ENCODE measurements around the gene TSSK2. TPM values are rescaled to one million over a fixed set of nuclear protein-coding genes. Genes with fewer than 3 reads are reported as not detected.

The TSSK2 gene
- total and polyA plus RNA-seq, 2 of the 8 experiments (the other 6 are each of a cell fraction or from before 2014, with no cell fraction given), result not detected

DNA sequence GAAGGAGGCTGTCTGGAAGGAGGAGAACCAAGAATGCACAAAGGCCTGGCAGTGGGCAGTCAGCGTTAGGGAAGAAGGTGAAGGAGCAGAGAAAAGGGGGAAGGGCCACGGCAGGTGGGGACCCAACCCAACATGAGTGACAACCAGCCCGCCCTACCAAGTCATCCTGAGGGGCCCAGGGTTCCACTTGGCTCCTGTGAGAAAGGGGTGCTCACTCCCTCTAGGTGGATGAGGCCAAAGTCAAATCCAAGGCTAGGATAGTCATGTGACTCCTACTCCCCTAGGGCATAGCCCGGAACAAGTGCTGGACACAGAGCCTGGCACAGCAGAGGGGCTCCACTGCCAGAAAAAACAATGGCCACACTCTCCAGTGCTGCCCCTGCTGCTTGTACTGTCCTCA lies 6.7 kb upstream of the TSSK2 start:
- H3K18ac ChIP-seq (ENCODE audit: extremely low read depth, low read length), result no peak overlapping the region
- no peak overlapping the region for H3K4me2 ChIP-seq (ENCODE audit: insufficient read depth in 1 of 2, low read depth in 2 of 2, low read length in 2 of 2)
- no peak for FAIRE-seq
- WGBS, 2 experiments (ENCODE audit: extremely low coverage in 1 of 2, insufficient coverage in 1 of 2, insufficient read length in 1 of 2, insufficient replicate concordance in 2 of 2, low coverage in 1 of 2, low lambda C conversion rate in 2 of 2, missing lambda C conversion rate in 1 of 2), result 87% methylated on average over 4 of the region's 4 CpGs; no CpG with 5 or more reads in 1 of the 2 experiments
- H3K4ac ChIP-seq (replicated peaks; ENCODE audit: insufficient read length, low read depth, low read length), result no peak overlapping the region
- H3K14ac ChIP-seq (ENCODE audit: insufficient read length), result no peak overlapping the region
- peaks cover 9% of the 10 kb centered on the region for H3K23me2 ChIP-seq (ENCODE audit: low read depth, low read length)
- H3K23ac ChIP-seq (ENCODE audit: insufficient read length), result no peak overlapping the region
- no peaks in the 10 kb centered on the region for H3K9me3 ChIP-seq (ENCODE audit: insufficient read depth in 2 of 2, low read depth in 1 of 2, low read length in 1 of 2)
- TF ChIP-seq EZH2 (IDR thresholded peaks at IDR 0.05; ENCODE audit: low read depth, low read length, severe bottlenecking), result no peak
- no peak for TF ChIP-seq RXRA (IDR thresholded peaks at IDR 0.05; ENCODE audit: insufficient read depth, low read depth, low read length)
- no peak for TF ChIP-seq CTCF (IDR thresholded peaks at IDR 0.05; ENCODE audit: control extremely low read depth in 1 of 3, insufficient read depth in 1 of 3, low read depth in 1 of 3, low read length in 3 of 3)
- TF ChIP-seq FOSL1 (IDR thresholded peaks at IDR 0.05; ENCODE audit: insufficient read depth, low read depth, low read length), result no peak
- TF ChIP-seq GTF2F1 (IDR thresholded peaks at IDR 0.05; ENCODE audit: borderline replicate concordance, low read depth, low read length), result no peak
- TF ChIP-seq KDM5A (IDR thresholded peaks at IDR 0.05; ENCODE audit: low read length), result no peak
- no peak for TF ChIP-seq EGR1 (IDR thresholded peaks at IDR 0.05; ENCODE audit: borderline replicate concordance, low read depth, low read length)
- H3K56ac ChIP-seq (replicated peaks; ENCODE audit: insufficient read length, low read depth, low read length), result no peak overlapping the region
- H3K9ac ChIP-seq (replicated peaks in 1 of 4; ENCODE audit: extremely low read depth in 1 of 4, low read depth in 3 of 4, low read length in 3 of 4), result no peak overlapping the region
- no peak overlapping the region for H2BK15ac ChIP-seq (ENCODE audit: low read length)
- no peak overlapping the region for H2BK5ac ChIP-seq (ENCODE audit: low read depth, low read length)
- H2BK120ac ChIP-seq (replicated peaks; ENCODE audit: low read depth, low read length), result no peak overlapping the region
- peaks cover 0 to 9% (median 6%) of the 10 kb centered on the region in 4 experiments; a peak in 5 of 7 replicates for H3K4me1 ChIP-seq (replicated peaks in 1 of 4; ENCODE audit: control insufficient read depth in 3 of 4, insufficient read depth in 4 of 4, low read length in 3 of 4)
- 0 out of 7 replicates have a peak, but pooled peaks cover 0 to 1% (median 0%) of the 10 kb centered on the region in 4 experiments for H3K27me3 ChIP-seq (replicated peaks in 1 of 4; ENCODE audit: control insufficient read depth in 3 of 4, extremely low read depth in 1 of 4, insufficient read depth in 3 of 4, low read length in 3 of 4)
- POLR2A ChIA-PET (ENCODE audit: partially characterized antibody), result interaction anchor here (1.0 kb wide), 1 partner anchor 17 kb away, joined by 3 read pairs; no protein-coding TSS in a partner anchor
- no peak overlapping the region for H2BK12ac ChIP-seq (ENCODE audit: low read depth, low read length)
- no peak overlapping the region for H2AK5ac ChIP-seq (ENCODE audit: low read depth, low read length)
- H4K5ac ChIP-seq (ENCODE audit: insufficient read length, low read depth, low read length), result no peak overlapping the region
- no peak overlapping the region for H4K8ac ChIP-seq (ENCODE audit: extremely low read depth, insufficient read depth, low read length)
- no peak overlapping the region for H4K91ac ChIP-seq (replicated peaks; ENCODE audit: insufficient read length, low read length)
- H2BK20ac ChIP-seq (ENCODE audit: low read length), result no peak overlapping the region
- peaks cover 9 to 17% of the 10 kb centered on the region in 2 experiments for H4K20me1 ChIP-seq (replicated peaks in 1 of 2; ENCODE audit: control insufficient read depth in 1 of 2, insufficient read depth in 2 of 2, low read length in 2 of 2)
- H3K36me3 ChIP-seq (ENCODE audit: control insufficient read depth in 2 of 4, insufficient read depth in 4 of 4, low read length in 3 of 4), result no peaks in the 10 kb centered on the region; a peak in 1 of 8 replicates
- H3K4me3 ChIP-seq (ENCODE audit: extremely low read depth in 1 of 4, insufficient read depth in 2 of 4, low read depth in 3 of 4, low read length in 4 of 4), result no peak overlapping the region
- no peak overlapping the region for H3K27ac ChIP-seq (ENCODE audit: low read depth, low read length)
- H2AFZ ChIP-seq (ENCODE audit: low read length), result no peak overlapping the region
- CTCF ChIA-PET (ENCODE audit: partially characterized antibody), result interaction anchor here (1.1 to 1.9 kb wide), 2 partner anchors 20 to 37 kb away, joined by 3 to 6 read pairs; partner anchors contain the start of gene ESS2
- peaks cover 14% of the 10 kb centered on the region for H3K79me1 ChIP-seq (ENCODE audit: low read depth, low read length)
- peaks cover 0 to 24% of the 10 kb centered on the region in 2 experiments; a peak in 3 of 4 replicates for H3K79me2 ChIP-seq (ENCODE audit: control insufficient read depth in 1 of 2, insufficient read depth in 2 of 2, low read length in 2 of 2)
- no peak for DNase-seq (ENCODE audit: low read depth in 1 of 2, low spot score in 2 of 2)

Measured in H1 (cell line).